ENCODE results near the gene ZNF32.

DNA sequence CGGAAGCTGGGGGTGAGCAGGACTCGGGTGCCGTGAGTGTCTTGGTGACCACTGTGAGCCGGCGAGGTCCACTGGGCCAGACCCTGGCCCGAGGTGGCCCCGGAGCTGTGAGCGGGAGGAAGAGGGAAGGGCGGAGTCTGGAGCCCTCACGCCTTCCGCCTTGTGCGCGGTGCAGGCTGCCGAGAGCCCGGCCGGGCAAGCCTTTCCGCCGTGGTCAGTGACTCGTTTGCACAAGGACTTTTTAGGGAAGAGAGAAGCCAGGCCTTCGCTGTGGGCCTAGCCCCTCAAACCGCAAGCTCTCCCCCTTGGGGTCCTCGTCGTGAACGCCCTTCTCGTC, 40.9 kb upstream of the ZNF32 start:
- TF ChIP-seq POLR2A (IDR thresholded peaks at IDR 0.05) (no peak), POLR2AphosphoS5 (IDR thresholded peaks at IDR 0.05) (peak in 1 of 4 donors; percentile 7)
- TF ChIP-seq, protein P1, sequence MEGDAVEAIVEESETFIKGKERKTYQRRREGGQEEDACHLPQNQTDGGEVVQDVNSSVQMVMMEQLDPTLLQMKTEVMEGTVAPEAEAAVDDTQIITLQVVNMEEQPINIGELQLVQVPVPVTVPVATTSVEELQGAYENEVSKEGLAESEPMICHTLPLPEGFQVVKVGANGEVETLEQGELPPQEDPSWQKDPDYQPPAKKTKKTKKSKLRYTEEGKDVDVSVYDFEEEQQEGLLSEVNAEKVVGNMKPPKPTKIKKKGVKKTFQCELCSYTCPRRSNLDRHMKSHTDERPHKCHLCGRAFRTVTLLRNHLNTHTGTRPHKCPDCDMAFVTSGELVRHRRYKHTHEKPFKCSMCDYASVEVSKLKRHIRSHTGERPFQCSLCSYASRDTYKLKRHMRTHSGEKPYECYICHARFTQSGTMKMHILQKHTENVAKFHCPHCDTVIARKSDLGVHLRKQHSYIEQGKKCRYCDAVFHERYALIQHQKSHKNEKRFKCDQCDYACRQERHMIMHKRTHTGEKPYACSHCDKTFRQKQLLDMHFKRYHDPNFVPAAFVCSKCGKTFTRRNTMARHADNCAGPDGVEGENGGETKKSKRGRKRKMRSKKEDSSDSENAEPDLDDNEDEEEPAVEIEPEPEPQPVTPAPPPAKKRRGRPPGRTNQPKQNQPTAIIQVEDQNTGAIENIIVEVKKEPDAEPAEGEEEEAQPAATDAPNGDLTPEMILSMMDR (IDR thresholded peaks at IDR 0.05): no peak
